ENCODE results near the gene PHIP.

Gene PHIP

DNA sequence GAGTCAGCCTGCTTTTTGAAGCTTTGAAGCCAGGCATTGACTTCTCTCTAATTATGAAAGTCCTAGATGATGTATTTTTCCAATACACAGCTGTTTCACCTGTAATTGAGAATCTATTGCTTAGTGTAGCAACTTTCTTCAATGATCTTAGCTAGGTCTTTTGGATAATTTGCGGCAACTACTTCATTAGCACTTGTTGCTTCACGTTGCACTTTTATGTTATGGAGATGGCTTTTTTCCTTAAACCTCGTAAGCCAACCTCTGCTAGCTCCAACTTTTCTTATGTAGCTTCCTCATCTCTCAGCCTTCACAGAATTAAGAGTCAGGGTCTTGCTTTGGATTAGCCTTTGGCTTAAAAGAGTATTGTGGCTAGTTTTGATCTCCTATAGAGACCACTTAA is 44.8 kb downstream of the PHIP start:
- TF ChIP-seq ZFX (IDR thresholded peaks at IDR 0.05), result no peak
- TF ChIP-seq, protein P1, sequence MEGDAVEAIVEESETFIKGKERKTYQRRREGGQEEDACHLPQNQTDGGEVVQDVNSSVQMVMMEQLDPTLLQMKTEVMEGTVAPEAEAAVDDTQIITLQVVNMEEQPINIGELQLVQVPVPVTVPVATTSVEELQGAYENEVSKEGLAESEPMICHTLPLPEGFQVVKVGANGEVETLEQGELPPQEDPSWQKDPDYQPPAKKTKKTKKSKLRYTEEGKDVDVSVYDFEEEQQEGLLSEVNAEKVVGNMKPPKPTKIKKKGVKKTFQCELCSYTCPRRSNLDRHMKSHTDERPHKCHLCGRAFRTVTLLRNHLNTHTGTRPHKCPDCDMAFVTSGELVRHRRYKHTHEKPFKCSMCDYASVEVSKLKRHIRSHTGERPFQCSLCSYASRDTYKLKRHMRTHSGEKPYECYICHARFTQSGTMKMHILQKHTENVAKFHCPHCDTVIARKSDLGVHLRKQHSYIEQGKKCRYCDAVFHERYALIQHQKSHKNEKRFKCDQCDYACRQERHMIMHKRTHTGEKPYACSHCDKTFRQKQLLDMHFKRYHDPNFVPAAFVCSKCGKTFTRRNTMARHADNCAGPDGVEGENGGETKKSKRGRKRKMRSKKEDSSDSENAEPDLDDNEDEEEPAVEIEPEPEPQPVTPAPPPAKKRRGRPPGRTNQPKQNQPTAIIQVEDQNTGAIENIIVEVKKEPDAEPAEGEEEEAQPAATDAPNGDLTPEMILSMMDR (conservative IDR thresholded peaks at IDR 0.05), result no peak
- no peak overlapping the region for H3K27ac ChIP-seq

DNA sequence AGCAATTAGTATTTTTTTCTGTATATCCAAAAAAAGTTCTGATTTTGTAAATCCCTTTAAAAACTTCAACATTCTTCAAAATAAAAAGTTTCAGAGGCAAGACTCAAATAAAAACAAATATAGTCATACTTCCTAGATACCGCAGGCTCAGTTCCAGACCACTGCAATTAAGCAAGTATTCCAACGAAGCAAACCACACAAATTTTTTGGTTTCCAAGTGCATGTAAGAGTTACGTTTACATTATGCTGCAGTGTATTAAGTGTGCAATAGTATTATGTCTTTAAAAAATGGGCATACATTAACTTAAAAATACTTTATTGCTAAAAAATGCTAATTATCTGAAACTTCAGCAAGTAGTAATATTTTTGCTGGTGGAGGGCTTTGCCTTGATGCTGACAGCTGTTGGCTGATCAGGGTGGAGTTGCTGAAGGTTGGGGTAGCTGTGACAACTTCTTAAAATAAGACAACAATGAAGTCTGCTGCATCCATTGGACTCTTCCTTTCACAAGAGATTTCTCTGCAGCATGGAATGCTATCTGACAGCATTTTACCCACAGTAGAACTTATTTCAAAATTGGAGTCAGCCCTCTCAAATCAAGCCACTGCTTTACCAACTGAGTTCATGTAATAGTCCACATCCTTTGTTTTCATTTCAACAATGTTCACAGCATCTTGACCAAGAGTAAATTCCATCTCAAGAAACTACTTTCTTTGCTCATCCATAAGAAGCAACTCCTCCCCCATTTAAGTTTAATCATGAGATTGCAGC is 46.0 kb downstream of the PHIP start:
- TF ChIP-seq, protein P1 (conservative IDR thresholded peaks at IDR 0.05), result no peak
- no peak for TF ChIP-seq ZFX (IDR thresholded peaks at IDR 0.05)
- H3K27ac ChIP-seq, result no peak overlapping the region

DNA sequence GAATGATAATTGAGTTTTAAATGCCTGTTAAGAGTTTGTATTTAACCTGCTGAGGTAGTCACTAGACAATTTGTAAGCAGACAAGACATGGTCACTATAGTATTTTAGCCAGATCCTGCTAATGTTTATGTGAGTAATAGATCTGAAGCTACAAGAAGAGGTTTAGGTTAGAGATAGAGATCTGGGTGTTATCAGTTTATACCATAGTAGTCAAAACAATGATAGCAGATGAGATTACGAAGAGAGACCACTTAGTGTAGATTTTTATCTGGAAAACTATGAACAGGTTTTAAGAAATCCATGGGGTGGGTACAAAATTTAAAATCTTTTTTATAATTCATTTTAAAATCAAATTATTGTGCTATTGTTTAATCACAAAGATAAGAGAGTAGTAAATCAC is 47.5 kb downstream of the PHIP start:
- TF ChIP-seq, protein P1 (conservative IDR thresholded peaks at IDR 0.05), result no peak
- no peak for TF ChIP-seq ZFX (IDR thresholded peaks at IDR 0.05)

DNA sequence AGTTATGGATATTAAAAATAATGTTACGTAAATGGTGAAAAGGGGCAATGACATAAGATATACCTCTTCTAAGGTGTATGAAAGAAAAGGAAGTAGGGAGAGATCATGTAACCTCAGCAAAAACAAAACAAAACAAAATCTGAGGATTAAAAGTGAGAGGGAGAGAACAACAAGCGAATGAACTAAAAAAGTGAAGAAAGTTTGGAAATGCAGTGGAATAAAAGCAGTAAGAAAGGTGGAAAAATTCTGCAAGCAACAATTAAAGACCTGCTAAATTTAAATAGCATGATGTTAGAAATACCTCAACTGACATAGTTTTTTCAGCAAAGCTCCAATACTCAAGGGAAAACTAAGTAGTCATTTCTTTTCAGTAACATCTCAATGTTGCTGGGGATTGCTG is 48.0 kb downstream of the PHIP start:
- H3K27ac ChIP-seq, result no peak overlapping the region

More for the DNA sequence above, 47.5 kb downstream of the PHIP start:
- no peak overlapping the region for H3K27ac ChIP-seq

DNA sequence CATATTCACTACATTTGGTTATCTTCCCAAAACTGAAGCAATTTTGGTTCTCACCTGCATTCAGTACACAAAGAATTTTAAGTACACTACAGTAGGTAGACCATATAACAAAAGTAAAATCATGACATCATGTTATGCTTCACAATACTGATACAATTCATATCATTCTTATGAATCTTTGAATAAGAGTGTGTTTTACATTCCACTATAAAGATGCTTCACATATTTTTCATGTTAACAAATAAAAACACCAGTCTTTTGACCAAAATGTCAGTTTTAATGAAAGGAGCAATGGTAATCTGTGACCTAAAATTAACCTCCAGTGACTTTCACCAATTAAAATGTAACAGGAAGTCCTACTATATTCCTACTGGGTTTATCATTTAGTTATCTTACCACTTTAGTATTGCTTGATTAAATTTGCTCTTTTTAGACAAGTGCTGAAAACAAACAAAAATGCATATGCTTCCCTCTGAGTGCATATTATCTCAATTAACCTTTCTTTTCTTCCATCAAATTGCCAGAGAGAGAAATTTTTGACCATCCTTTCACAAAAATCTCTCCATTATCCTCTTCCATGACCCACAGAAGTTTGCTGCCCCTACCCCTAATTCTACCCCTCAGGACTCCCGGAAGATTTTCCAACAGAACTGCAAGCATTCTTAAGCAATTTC is 49.3 kb downstream of the PHIP start:
- TF ChIP-seq, protein P1 (conservative IDR thresholded peaks at IDR 0.05), result no peak
- no peak for TF ChIP-seq ZFX (IDR thresholded peaks at IDR 0.05)
- H3K27ac ChIP-seq, result no peak overlapping the region

More for the DNA sequence above, 48.0 kb downstream of the PHIP start:
- TF ChIP-seq, protein P1 (conservative IDR thresholded peaks at IDR 0.05), result no peak
- no peak for TF ChIP-seq ZFX (IDR thresholded peaks at IDR 0.05)

DNA sequence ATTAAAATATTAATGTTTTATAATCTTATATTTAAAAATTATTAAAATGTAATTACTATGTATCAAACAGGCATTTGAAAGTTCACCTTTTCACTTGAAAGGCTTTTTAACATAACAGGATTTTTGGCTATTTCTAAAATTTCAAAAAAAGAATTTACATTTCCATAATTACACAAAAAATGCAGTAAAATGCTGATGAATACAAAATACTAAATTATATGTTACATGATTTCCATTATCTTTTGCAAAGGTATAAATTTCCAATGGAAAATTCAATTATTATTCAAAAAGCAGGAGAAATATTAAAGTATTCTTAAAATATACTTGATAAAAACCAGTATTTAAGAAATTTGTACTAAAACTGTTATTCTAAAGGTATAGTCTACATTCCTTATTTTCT is 66.1 kb downstream of the PHIP start:
- no peak for TF ChIP-seq ZFX (IDR thresholded peaks at IDR 0.05)
- TF ChIP-seq, protein P1 (conservative IDR thresholded peaks at IDR 0.05), result no peak
- no peak overlapping the region for H3K27ac ChIP-seq

DNA sequence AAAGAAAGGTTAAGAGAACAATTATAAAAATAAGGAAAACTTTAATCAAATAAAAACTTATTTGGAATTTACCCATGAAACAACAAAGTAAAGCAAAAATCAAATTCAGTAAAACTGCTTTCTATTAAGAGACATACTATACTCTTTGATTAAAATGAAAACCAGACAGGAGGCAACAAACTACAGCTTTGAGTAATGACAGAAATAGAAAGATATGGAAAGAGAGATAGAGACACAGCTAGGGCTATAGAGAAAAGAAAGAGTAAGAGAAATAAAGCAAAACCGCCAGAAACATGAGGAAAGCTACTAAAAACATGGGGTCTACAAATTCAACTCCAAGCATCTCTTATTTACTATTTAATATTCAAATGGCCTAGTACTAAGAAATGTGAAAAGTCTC is 67.6 kb downstream of the PHIP start:
- no peak overlapping the region for H3K27ac ChIP-seq
- TF ChIP-seq, protein P1 (conservative IDR thresholded peaks at IDR 0.05), result no peak
- TF ChIP-seq ZFX (IDR thresholded peaks at IDR 0.05), result no peak

Data from C4-2B (cell line).